K562 (cell line): Measurements from ENCODE around the gene MAGI1. TPM values are rescaled to one million over a fixed set of nuclear protein-coding genes. Genes with fewer than 3 reads are reported as not detected.

Source experiments
- ATAC-seq: fragments of 200-7000 bp; cut with Tn5 transposase; 3 replicates; pipeline ENCODE4 v1.9.1; 2020; ENCODE audit warnings: moderate library complexity
- BruUV-seq: library from RNA; stranded (reverse); fragments of 400-500 nt; replicated peaks from 2 replicates; lab custom pipeline; 2021; lab: Mats Ljungman, UMichigan
- CTCF ChIA-PET: fragments of 300-600 bp; formaldehyde crosslinking; extraction: SDS; loops from one replicate; lab custom pipeline; 2021; ENCODE audit warnings: low intra/inter-chr PET ratio; lab: Yijun Ruan, JAX
- POLR2A ChIA-PET: fragments of 300-600, 350-650 bp; sonication (Branson Sonifier 250); formaldehyde crosslinking; extraction: SDS; loops from one replicate; lab custom pipeline; 2021; ENCODE audit warnings: antibody characterized with exemption, inconsistent platforms; lab: Yijun Ruan, JAX
- DNase-seq, 4 experiments: peaks; one replicate each; pipeline versions ENCODE4 v3.0.0 to v3.0.0-alpha.2; 2011 to 2018; ENCODE audit warnings: low spot score in 3 of 4, mixed read lengths in 3 of 4; ENCODE audit errors: extremely low read depth in 1 of 4
- FAIRE-seq: peaks from 2 replicates; lab custom pipeline; 2011; peaks lifted over from hg19 to GRCh38; lab: Jason Lieb, UNC
- H2AFZ ChIP-seq: 2 replicates; pipeline ENCODE4 v1.6.0; 2011; ENCODE audit warnings: low read depth, low read length, control low read depth, inconsistent platforms
- H3K27ac ChIP-seq: fragments of 200-600 bp; 3 replicates; pipeline ENCODE4 v1.8.0; 2011; ENCODE audit warnings: low read depth, mild to moderate bottlenecking, control low read depth, inconsistent platforms, low read length, moderate library complexity, mixed read lengths; ENCODE audit errors: extremely low read depth
- H3K27me3 ChIP-seq, 2 experiments: fragments of 300-600 bp in 1 of 2; 2 replicates in 1 of 2; 3 replicates in 1 of 2; pipeline versions ENCODE4 v1.6.0 to v1.8.0; 2011; ENCODE audit warnings: inconsistent platforms in 2 of 2, low read length in 2 of 2, mild to moderate bottlenecking in 1 of 2, mixed read lengths in 1 of 2, moderate library complexity in 1 of 2; ENCODE audit not compliant: control insufficient read depth in 2 of 2, insufficient read depth in 2 of 2
- H3K36me3 ChIP-seq: fragments of 300-600 bp; 3 replicates; pipeline ENCODE4 v1.8.0; 2011; ENCODE audit warnings: mild to moderate bottlenecking, low read length, inconsistent platforms; ENCODE audit not compliant: control insufficient read depth, insufficient read depth
- H3K4me1 ChIP-seq, 2 experiments: fragments of 200-600 bp in 1 of 2; replicated peaks in 1 of 2; 2 replicates in 1 of 2; 3 replicates in 1 of 2; pipeline versions ENCODE4 v1.5.1 to v1.8.0; 2011; ENCODE audit warnings: inconsistent platforms in 2 of 2, low read length in 2 of 2, mild to moderate bottlenecking in 1 of 2, mixed read lengths in 1 of 2, moderate library complexity in 1 of 2; ENCODE audit not compliant: control insufficient read depth in 2 of 2, insufficient read depth in 2 of 2
- H3K4me2 ChIP-seq: 2 replicates; pipeline ENCODE4 v1.6.1; 2011; ENCODE audit warnings: low read length, control low read depth, inconsistent platforms, mixed read lengths; ENCODE audit not compliant: insufficient read depth
- H3K4me3 ChIP-seq: fragments of 200-600 bp; sonication (generic), shearing (Covaris generic); 2 replicates; pipeline ENCODE4 v1.5.1; 2016; ENCODE audit warnings: control low read depth, inconsistent platforms
- H3K79me2 ChIP-seq: fragments of 200-600 bp; 3 replicates; pipeline ENCODE4 v1.8.0; 2011; ENCODE audit warnings: low read length, inconsistent platforms; ENCODE audit not compliant: control insufficient read depth, insufficient read depth
- H3K9ac ChIP-seq, 2 experiments: 2 replicates each; pipeline versions ENCODE4 v1.6.0 to v1.6.1; 2011; ENCODE audit warnings: low read depth in 2 of 2, low read length in 2 of 2, control low read depth in 1 of 2, inconsistent platforms in 1 of 2, mild to moderate bottlenecking in 1 of 2, mixed read lengths in 1 of 2; ENCODE audit not compliant: insufficient read depth in 1 of 2
- H3K9me1 ChIP-seq: one replicate; pipeline ENCODE4 v1.6.0; 2011; ENCODE audit warnings: inconsistent platforms, mild to moderate bottlenecking, low read length, moderate library complexity; ENCODE audit not compliant: control insufficient read depth, insufficient read depth
- H3K9me3 ChIP-seq: replicated peaks from 2 replicates; pipeline ENCODE4 v1.5.1; 2011; ENCODE audit warnings: low read depth, low read length, inconsistent platforms; ENCODE audit not compliant: control insufficient read depth, insufficient read depth
- H4K20me1 ChIP-seq: replicated peaks from 2 replicates; pipeline ENCODE4 v1.6.1; 2011; ENCODE audit warnings: low read length, inconsistent platforms, mixed read lengths; ENCODE audit not compliant: control insufficient read depth, insufficient read depth
- EWSR1 ChIP-seq: fragments of 450-650 bp; IDR thresholded peaks from 2 replicates; pipeline ENCODE4 v1.6.1; 2018; ENCODE audit warnings: borderline replicate concordance, mild to moderate bottlenecking, low read depth, moderate library complexity; ENCODE audit not compliant: partially characterized antibody
- IRF2 ChIP-seq: sonication (generic); formaldehyde crosslinking; IDR thresholded peaks from 2 replicates; pipeline ENCODE4 v1.8.1; 2022; ENCODE audit warnings: mild to moderate bottlenecking, missing genetic modification reagents
- KLF1 ChIP-seq: fragments of 450-650 bp; IDR thresholded peaks from 2 replicates; pipeline ENCODE4 v1.6.1; 2016; ENCODE audit warnings: missing genetic modification characterization, missing compliant biosample characterization
- MEF2D ChIP-seq: conservative IDR thresholded peaks from 2 replicates; pipeline ENCODE4 v1.6.1; 2016; ENCODE audit warnings: low read depth, missing genetic modification characterization, missing compliant biosample characterization
- POLR2AphosphoS2 ChIP-seq: IDR thresholded peaks from 2 replicates; pipeline ENCODE4 v1.6.1; 2012; ENCODE audit warnings: low read length, improper control_type of control experiment
- TBP ChIP-seq: optimal IDR thresholded peaks from 2 replicates; pipeline ENCODE3; 2011; ENCODE audit warnings: low read depth, low read length, improper control_type of control experiment
- in situ Hi-C: fragments of 300-500 bp; cut with MboI; formaldehyde crosslinking; loops from 4 replicates; pipeline ENCODE4 v1.15.0; 2018; ENCODE audit warnings: inconsistent platforms, mixed read lengths
- intact Hi-C: fragments of 100-400 bp; cut with micrococcal nuclease; formaldehyde crosslinking; loops from 2 replicates; pipeline ENCODE4 v1.14.2; 2022
- polyA plus RNA-seq, 8 experiments: library from polyadenylated mRNA; depleted of rRNA in 4 of 8; stranded (reverse) in 5 of 8; unstranded in 3 of 8; fragments of >200 nt; fragmentation: Nextera tagmentation in 2 of 8; fragmentation: Illumina TruSeq in 1 of 8; extraction: Ambion mirVana in 2 of 8; extraction: Trizol in 1 of 8; gene quantifications; 2 replicates each; pipeline versions ENCODE4 v1.2.1 to v1.2.3, GENCODE V29; 2011 to 2014; ENCODE audit warnings: inconsistent platforms in 1 of 8, missing spikeins in 1 of 8
- total RNA-seq, 7 experiments: library from RNA; depleted of rRNA in 6 of 7; stranded (reverse); fragments of >200 nt in 6 of 7; fragmentation: Illumina TruSeq in 2 of 7; extraction: Trizol in 2 of 7; gene quantifications; 2 replicates each; pipeline versions ENCODE4 v1.2.1 to v1.2.3, GENCODE V29; 2011 to 2021; ENCODE audit warnings: low replicate concordance in 1 of 7
- TF ChIP-seq, protein P1 (sequence below): sonication (generic); IDR thresholded peaks from 2 replicates; pipeline ENCODE4 v1.6.1; 2016
- TF ChIP-seq, protein P2 (sequence below): sonication (generic); formaldehyde crosslinking; IDR thresholded peaks from 2 replicates; pipeline ENCODE4 v1.8.1; 2023; ENCODE audit warnings: mild to moderate bottlenecking, missing genetic modification reagents

MAGI1 gene
- total and polyA plus RNA-seq, 9 of the 15 experiments (the other 6 are each of a cell fraction or from before 2014, with no cell fraction given), result 7.8 to 59.4 (median 43.2) TPM

DNA sequence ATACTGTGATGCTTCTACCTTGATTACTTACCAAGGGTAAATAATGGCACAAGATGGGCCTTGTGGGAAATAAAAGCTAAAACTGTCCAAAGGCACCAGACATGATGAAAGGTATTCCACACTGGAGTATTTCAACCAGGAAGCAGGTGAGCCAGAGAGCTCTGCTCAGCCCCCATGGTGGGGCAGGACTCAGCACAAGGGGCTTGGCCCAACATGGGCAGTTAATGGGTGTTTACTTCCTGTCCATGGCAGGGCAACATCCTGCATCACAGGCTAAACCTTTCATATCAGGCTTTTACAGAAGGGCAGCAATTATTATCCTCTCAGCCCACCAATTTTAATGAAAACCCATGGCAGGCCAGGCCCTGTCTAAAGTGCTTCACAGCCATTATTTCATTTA is 38.2 kb downstream of the MAGI1 start:
- intact Hi-C loops (no loop called here), in situ Hi-C loops (no loop called here)
- Histone ChIP-seq H3K9ac (no peak overlapping the region), H3K79me2 (no peaks in the 10 kb centered on the region), H3K9me1 (no peaks in the 10 kb centered on the region), H3K4me2 (no peak overlapping the region), H4K20me1 (no peaks in the 10 kb centered on the region), H3K9me3 (no peaks in the 10 kb centered on the region), H3K4me1 (no peaks in the 10 kb centered on the region), H3K36me3 (no peaks in the 10 kb centered on the region), H3K27me3 (peaks cover 0 to 4% of the 10 kb centered on the region in 2 experiments; a peak in 1 of 5 replicates), H3K27ac (no peak overlapping the region), H2AFZ (no peak overlapping the region), H3K4me3 (no peak overlapping the region)
- BruUV-seq, result no TSS peak
- TF ChIP-seq, protein P1, sequence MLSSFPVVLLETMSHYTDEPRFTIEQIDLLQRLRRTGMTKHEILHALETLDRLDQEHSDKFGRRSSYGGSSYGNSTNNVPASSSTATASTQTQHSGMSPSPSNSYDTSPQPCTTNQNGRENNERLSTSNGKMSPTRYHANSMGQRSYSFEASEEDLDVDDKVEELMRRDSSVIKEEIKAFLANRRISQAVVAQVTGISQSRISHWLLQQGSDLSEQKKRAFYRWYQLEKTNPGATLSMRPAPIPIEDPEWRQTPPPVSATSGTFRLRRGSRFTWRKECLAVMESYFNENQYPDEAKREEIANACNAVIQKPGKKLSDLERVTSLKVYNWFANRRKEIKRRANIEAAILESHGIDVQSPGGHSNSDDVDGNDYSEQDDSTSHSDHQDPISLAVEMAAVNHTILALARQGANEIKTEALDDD, result no peak
- TF ChIP-seq EWSR1, result no peak
- no peak for TF ChIP-seq KLF1 (tag)
- TF ChIP-seq MEF2D (tag), result no peak
- TF ChIP-seq POLR2AphosphoS2, result no peak
- TF ChIP-seq, protein P2, sequence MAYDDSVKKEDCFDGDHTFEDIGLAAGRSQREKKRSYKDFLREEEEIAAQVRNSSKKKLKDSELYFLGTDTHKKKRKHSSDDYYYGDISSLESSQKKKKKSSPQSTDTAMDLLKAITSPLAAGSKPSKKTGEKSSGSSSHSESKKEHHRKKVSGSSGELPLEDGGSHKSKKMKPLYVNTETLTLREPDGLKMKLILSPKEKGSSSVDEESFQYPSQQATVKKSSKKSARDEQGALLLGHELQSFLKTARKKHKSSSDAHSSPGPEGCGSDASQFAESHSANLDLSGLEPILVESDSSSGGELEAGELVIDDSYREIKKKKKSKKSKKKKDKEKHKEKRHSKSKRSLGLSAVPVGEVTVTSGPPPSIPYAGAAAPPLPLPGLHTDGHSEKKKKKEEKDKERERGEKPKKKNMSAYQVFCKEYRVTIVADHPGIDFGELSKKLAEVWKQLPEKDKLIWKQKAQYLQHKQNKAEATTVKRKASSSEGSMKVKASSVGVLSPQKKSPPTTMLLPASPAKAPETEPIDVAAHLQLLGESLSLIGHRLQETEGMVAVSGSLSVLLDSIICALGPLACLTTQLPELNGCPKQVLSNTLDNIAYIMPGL (CRISPR knock-in tag), result no peak
- TF ChIP-seq IRF2, result no peak
- TF ChIP-seq TBP, result no peak
- DNase-seq, result no peak
- ChIA-PET CTCF (no interaction called here), POLR2A (no interaction called here)
- no peak for FAIRE-seq
- no peak for ATAC-seq
